C1 segment of cervical spinal cord (tissue), 14 donors: Measurements from ENCODE around the gene UGT2B28.
"Not testable (repeated sequence)": the region's sequence is repeated elsewhere in the genome, so short reads cannot be mapped to it uniquely, and the experiment has no call there.

ENCODE experiments used
- DNase-seq, 14 donors: peaks; one replicate each; lab custom pipeline; 2025; lab: John Stamatoyannopoulos, UW

Gene UGT2B28

GRCh38 chr4:69343558-69344420, 63.5 kb downstream of the UGT2B28 start:
- DNase-seq: not testable (repeated sequence)
